Uterus (tissue), 2 donors: ENCODE results near the gene LMTK2.

Experiments used
- CTCF ChIP-seq, 4 experiments: fragments of 200-600 bp in 2 of 4; fragments of 450-650 bp in 2 of 4; sonication (generic) in 2 of 4; IDR thresholded peaks; one replicate each; pipeline ENCODE4 v1.5.1; 2016 to 2019; ENCODE audit warnings: antibody characterized with exemption in 4 of 4, mild to moderate bottlenecking in 2 of 4, moderate library complexity in 1 of 4
- POLR2A ChIP-seq, 2 donors: fragments of 450-650 bp; IDR thresholded peaks; one replicate each; pipeline ENCODE4 v1.6.1; 2016; ENCODE audit warnings: antibody characterized with exemption in 2 of 2, mild to moderate bottlenecking in 1 of 2, moderate library complexity in 1 of 2

DNA sequence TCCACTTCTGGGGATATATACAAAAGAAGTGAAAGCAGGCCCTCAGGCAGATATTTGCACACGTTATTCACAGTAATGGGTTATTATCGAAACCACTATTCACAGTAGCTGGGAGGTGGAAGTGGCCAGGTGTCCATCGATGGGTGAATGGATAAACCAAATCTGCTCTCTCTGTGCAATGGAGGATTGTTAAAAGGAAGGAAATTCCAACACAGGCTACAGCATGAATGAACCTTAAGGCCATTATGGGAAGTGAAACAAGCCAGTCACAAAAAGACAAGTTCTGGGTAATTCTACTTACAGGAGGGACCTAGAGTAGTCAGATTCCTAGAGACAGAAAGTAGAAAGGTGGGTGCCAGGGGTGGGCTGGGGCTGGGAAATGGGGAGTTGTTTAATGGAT, 56.1 kb downstream of the LMTK2 start:
- TF ChIP-seq CTCF (IDR thresholded peaks at IDR 0.05) (no peak), POLR2A (IDR thresholded peaks at IDR 0.05) (no peak)
